M059J (cell line): ENCODE measurements around the gene XRCC3. TPM values are rescaled to one million over a fixed set of nuclear protein-coding genes. Genes with fewer than 3 reads are reported as not detected.
"Not testable (repeated sequence)": the region's sequence is repeated elsewhere in the genome, so short reads cannot be mapped to it uniquely, and the experiment has no call there.

Source experiments
- DNase-seq: peaks from one replicate; pipeline ENCODE4 v3.0.0-alpha.2; 2012; ENCODE audit warnings: low read depth
- total RNA-seq: library from RNA; depleted of rRNA; stranded (reverse); fragments of >200 nt; shearing (Covaris generic); gene quantifications from 2 replicates; pipeline ENCODE4 v1.2.3, GENCODE V29; 2014

XRCC3 gene
- total RNA-seq, 1 experiment from 2014 or later, result 28.2 TPM

GRCh38 chr14:103694572-103695026, 20.7 kb downstream of the XRCC3 start:
- no peak for DNase-seq

- DNase-seq, result no peak
Measured at GRCh38 chr14:103693515-103693914, 21.7 kb downstream of the XRCC3 start.

DNA sequence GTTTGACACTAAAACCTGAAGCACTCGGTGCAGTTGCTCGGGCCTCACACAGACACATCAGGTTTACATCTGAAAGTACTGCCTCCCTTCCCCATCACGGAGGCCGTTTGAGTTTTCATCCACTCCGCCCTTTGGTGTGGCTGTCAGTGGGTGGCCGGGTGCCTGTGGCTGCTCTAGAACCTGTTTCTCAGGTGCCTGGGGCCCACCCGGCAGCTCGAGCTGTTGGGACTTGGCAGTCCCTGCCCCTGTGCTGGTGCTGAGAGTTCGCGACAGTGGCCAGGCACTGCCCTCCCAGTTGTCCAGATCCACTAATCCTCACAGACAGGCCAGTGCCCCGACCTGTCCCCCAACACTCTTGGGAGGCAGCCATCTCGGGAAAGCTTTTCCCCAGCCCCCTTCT, 22.4 kb downstream of the XRCC3 start:
- no peak for DNase-seq

DNA sequence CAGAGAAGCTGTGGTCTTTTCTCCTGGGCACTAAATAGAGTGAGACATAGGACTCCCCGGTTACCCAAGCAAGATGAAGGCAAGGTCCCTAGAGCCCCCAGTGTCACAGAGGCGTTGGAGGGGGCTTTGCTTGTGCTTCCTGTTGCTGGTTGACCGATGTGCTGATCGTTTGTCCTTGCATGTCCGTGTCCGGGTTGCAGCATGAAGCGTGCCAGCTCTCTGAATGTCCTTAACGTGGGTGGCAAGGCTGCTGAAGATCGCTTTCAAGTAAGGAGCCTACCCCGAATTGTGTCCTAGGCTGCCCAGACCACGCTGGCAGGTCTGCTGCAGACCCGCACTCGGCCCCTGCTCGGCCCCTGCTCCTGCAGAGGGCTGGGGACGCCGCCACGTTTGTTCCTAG, 23.1 kb downstream of the XRCC3 start:
- no peak for DNase-seq

GRCh38 chr14:103691655-103692054, 23.6 kb downstream of the XRCC3 start:
- not testable (repeated sequence) for DNase-seq

GRCh38 chr14:103690332-103690731, 24.9 kb downstream of the XRCC3 start:
- DNase-seq, result no peak

- DNase-seq, result peak; percentile 16
Measured at GRCh38 chr14:103688906-103689902, 26.0 kb downstream of the XRCC3 start.

GRCh38 chr14:103688441-103688840, 26.8 kb downstream of the XRCC3 start:
- no peak for DNase-seq

DNA sequence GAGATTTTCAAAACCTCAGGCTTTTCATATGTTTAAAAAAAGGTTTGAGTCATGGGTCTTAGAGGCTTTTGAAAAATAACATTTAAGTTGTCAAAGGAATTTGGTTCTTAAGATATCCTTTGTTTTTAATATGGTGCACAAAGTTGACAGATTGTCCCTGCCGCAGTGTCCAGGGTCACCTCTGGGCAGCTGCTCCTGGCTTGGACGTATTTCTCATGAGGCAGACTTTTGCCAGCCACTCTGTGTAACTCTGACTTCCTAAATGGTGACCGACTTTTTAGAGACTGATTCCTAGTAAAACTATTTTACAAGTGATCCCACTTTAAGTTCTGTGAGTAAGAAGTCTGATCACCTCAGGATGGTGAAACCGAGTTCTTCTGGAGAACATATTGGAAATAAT, 27.5 kb downstream of the XRCC3 start:
- no peak for DNase-seq

DNA sequence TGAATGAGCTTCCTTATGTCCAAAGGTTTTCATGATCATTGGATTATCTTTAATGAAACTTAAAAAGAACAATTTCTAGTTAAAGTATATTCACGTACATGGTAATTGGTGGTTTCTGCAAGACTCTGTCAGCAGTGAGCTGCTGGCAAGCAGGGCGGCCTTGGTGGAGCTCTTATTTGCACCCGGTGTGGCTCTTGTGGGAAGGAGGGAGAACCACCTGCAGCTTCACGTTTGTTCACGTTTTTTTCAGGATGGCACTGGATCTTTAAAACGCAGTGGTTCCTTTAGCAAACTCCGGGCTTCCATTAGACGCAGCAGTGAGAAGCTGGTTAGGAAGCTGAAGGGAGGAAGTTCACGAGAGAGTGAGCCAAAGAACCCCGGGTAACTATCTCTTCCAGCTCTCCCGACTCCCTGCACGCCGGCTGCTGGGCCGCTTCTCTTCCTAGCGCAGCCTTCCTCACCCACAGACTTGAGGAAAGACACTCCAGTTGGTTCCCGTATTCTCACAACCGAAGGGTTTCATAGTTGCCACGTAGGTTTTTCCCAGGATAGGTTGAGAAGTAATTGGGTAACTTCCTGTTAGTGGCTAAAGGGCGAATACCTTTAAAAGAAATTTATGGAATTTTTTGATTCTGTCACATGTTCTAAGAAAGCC, 28.3 kb downstream of the XRCC3 start:
- no peak for DNase-seq

- no peak for DNase-seq
Measured at GRCh38 chr14:103685276-103686211, 29.7 kb downstream of the XRCC3 start.

- DNase-seq, result no peak
Measured at GRCh38 chr14:103684871-103685270, 30.4 kb downstream of the XRCC3 start.

DNA sequence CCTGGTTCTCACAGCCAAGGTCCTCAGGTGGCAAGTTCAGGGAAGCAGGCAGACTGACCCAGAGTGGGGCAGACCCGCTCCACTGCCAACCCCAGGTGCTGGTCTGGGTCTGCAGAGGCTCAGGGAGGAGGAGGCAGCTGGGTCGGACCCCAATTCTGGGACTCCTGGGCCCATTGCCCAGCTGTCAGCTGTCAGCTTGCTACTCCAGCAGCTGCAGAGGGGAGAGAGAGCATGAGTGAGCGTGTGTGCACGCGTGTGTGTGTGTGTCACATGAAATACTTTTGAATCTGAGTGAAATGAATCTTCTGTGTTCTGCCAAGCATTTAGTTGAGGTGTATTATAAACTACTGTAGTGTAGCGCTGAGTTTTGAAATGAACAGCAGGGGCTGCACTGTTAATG, 30.8 kb downstream of the XRCC3 start:
- DNase-seq, result no peak

DNA sequence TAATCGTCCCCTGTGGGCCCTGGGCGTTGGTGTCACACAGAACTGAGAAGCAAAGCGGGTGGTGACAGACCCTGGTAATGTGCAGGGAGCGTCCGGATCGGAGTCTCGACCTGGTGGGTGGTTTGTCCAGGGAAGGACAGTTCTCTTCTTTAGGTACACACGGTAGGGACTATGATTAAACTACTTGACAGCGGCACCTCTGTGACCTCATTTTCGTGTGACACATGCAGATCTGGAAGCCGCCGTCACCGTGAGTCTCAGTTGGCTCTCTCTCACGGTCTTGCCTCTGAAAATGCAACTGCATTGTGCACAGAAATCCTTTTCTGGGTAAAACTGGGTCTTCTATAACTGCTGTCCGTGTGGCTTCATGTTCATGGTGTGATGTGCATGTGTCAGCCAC, 32.1 kb downstream of the XRCC3 start:
- no peak for DNase-seq

GRCh38 chr14:103680491-103681231, 34.6 kb downstream of the XRCC3 start:
- no peak for DNase-seq

DNA sequence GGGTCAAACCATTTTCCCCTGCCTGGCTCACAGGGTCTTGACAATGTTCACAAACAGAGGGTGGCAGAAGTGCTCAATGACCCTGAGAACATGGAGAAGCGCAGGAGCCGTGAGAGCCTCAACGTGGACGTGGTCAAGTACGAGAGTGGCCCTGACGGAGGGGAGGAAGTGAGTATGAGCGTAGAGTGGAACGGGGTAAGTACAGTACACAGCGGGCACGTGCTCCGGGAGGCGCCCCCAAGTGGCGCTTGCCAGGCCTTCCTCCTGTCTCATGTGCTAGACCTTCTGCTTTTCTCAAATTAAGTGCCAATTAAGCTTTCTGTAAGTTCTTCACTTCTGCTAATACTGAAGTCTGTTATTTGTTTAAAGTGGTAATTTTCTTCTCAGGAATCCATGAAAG, 35.9 kb downstream of the XRCC3 start:
- DNase-seq, result no peak

DNA sequence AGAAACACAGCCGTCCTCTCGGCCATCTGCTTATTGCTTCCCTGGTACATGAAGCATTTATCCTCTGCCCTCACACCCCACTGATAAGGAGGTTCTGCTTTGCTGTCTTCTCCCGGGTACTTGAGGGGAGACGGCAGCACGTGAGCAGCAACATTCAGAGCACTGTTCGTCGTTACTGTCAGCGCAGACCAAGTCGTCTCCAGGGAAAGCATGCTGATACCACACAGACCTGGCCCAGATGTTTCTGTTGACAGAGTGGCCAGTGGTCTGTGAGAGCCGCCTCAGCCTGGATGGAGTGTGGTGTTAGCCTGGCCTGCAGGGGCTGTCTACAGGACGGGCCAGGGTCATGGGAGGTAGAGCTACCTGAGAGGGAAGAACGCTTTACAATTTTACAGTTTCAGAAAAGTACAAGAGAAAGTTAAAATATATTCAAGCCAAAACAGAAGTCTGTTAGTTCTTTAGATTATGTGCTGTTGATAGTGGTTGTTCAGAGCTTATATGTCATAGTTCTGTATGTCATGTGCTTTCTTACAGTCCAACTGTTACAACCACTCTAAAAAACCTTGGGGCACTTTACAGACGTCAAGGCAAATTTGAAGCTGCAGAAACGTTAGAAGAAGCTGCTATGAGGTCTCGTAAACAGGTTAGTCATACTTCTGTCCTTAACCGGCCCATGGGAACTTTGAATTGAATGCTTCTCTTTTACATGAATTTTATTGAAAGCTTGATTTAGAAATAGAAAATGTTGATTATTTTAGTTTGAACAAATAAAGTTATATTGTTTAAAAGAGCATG, 38.2 kb downstream of the XRCC3 start:
- DNase-seq, result peak; percentile 60

- no peak for DNase-seq
Measured at GRCh38 chr14:103675957-103676356, 39.3 kb downstream of the XRCC3 start.

DNA sequence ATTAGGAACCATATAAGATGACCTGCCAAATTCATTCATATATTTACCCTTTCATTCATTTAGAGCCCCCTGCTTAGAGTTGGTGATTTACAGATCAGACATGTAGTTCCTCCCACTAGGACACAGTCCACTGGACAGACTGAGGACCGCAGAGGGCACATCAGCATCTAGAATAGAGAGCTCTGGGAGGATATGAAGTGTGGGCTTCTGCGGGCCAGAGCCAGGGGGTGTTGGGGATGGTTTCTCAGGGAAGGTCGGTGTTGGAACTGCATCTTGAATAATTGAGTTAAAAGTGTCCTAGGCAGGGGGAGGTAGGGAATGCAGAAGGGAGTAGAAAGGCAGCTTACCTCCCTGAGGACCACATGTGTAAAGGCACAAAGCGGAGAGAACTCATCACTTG, 43.3 kb downstream of the XRCC3 start:
- DNase-seq, result no peak

- no peak for DNase-seq
Measured at GRCh38 chr14:103669370-103669769, 45.9 kb downstream of the XRCC3 start.
